Endodermal cell (in vitro differentiated cells): ENCODE measurements around the gene MIS18A. TPM values are rescaled to one million over a fixed set of nuclear protein-coding genes. Genes with fewer than 3 reads are reported as not detected.

Experiments used
- DNase-seq: peaks from one replicate; pipeline ENCODE4 v3.0.0-alpha.2; 2017
- H3K27ac ChIP-seq: 2 replicates; pipeline ENCODE4 v1.5.1; 2013; ENCODE audit warnings: mild to moderate bottlenecking, low read depth, low read length, moderate library complexity
- H3K27me3 ChIP-seq: 2 replicates; pipeline ENCODE4 v1.6.1; 2013; ENCODE audit warnings: mild to moderate bottlenecking, low read length, moderate library complexity; ENCODE audit not compliant: insufficient read depth, control insufficient read depth, poor library complexity, severe bottlenecking
- H3K36me3 ChIP-seq: 2 replicates; pipeline ENCODE4 v1.7.0; 2013; ENCODE audit warnings: mild to moderate bottlenecking, low read length, moderate library complexity; ENCODE audit not compliant: control insufficient read depth, insufficient read depth
- H3K4me1 ChIP-seq: one replicate; pipeline ENCODE4 v1.7.0; 2013; ENCODE audit warnings: low read length; ENCODE audit not compliant: control insufficient read depth, insufficient read depth
- H3K4me3 ChIP-seq: 2 replicates; pipeline ENCODE4 v1.5.1; 2013; ENCODE audit warnings: mild to moderate bottlenecking, low read length, moderate library complexity
- H3K9ac ChIP-seq: 2 replicates; pipeline ENCODE4 v1.6.1; 2013; ENCODE audit warnings: mild to moderate bottlenecking, low read length, moderate library complexity; ENCODE audit not compliant: poor library complexity, severe bottlenecking; ENCODE audit errors: extremely low read depth
- H3K9me3 ChIP-seq: 2 replicates; pipeline ENCODE4 v1.6.1; 2013; ENCODE audit warnings: mild to moderate bottlenecking, low read length, moderate library complexity; ENCODE audit not compliant: control insufficient read depth
- H3K27ac Mint-ChIP-seq: 2 replicates; pipeline ENCODE4 v1.8.0; 2020; ENCODE audit warnings: mixed read lengths
- H3K27me3 Mint-ChIP-seq: 2 replicates; pipeline ENCODE4 v1.8.0; 2021; ENCODE audit warnings: mild to moderate bottlenecking, mixed read lengths; ENCODE audit not compliant: insufficient read depth
- H3K36me3 Mint-ChIP-seq: 2 replicates; pipeline ENCODE4 v1.8.0; 2020; ENCODE audit warnings: low read depth, mixed read lengths
- H3K4me1 Mint-ChIP-seq: 2 replicates; pipeline ENCODE4 v1.8.0; 2020; ENCODE audit warnings: mixed read lengths
- H3K4me3 Mint-ChIP-seq: 2 replicates; pipeline ENCODE4 v1.8.0; 2020; ENCODE audit warnings: mild to moderate bottlenecking, moderate library complexity, mixed read lengths
- H3K9me3 Mint-ChIP-seq: 2 replicates; pipeline ENCODE4 v1.8.0; 2020; ENCODE audit warnings: mild to moderate bottlenecking, mixed read lengths
- WGBS, 2 experiments: methylation state at CpG; one replicate each; pipeline versions ENCODE4 v1.1.5 to v1.1.7; 2013; ENCODE audit warnings: missing lambda C conversion rate in 2 of 2, mixed read lengths in 1 of 2; ENCODE audit not compliant: insufficient coverage in 1 of 2, insufficient read length in 1 of 2; 5-methylcytosine and 5-hydroxymethylcytosine counted together
- total RNA-seq, 2 donors: library from RNA; stranded (reverse); fragmentation: NEBNext Ultra II Directional in 1 of 2; extraction: Animal tissue kit (Norgen Biotek cat#: 25700) in 1 of 2; gene quantifications; 2 replicates in 1 of 2; 3 replicates in 1 of 2; pipeline ENCODE4 v1.2.1, GENCODE V29; 2021
- TF ChIP-seq, protein P1 (sequence below): fragments of 200-600 bp; sonication (generic); conservative IDR thresholded peaks from 2 replicates; pipeline ENCODE4 v1.5.0; 2021; ENCODE audit warnings: antibody characterized with exemption, mild to moderate bottlenecking

The MIS18A gene
- total RNA-seq, 2 donors from 2014 or later = 46.4 to 48.3 TPM

DNA sequence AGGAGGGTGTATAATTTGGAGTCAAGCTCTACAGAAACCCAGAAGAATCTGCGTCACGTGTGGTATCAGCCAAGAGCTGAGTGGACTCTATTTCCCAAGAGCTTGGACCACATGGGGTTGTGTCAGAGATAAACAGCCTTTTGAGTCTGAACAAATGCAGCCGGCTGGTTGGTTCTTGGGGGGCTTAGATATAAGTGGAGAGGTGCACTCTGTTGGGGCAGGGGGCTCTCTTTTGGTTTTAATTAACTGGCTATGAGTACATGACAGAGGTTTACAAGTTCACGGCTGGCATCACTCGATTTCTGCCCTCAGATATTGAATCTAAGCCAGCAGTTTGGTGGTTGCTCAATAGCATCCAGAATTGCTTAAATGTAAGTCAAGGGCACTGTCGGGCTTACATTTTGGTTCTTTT lies 19.3 kb upstream of the MIS18A start:
- 91 to 95% methylated on average over 6 of the region's 6 CpGs for WGBS, 2 experiments
- no peak overlapping the region for H3K4me3 Mint-ChIP-seq
- H3K36me3 Mint-ChIP-seq = peaks cover 11% of the 10 kb centered on the region
- no peaks in the 10 kb centered on the region for H3K4me1 ChIP-seq
- no peaks in the 10 kb centered on the region for H3K9me3 Mint-ChIP-seq
- no peaks in the 10 kb centered on the region for H3K4me1 Mint-ChIP-seq
- no peaks in the 10 kb centered on the region for H3K27me3 ChIP-seq
- no peak for DNase-seq
- H3K27me3 Mint-ChIP-seq = no peaks in the 10 kb centered on the region
- no peak overlapping the region for H3K27ac ChIP-seq
- H3K9ac ChIP-seq = no peak overlapping the region
- TF ChIP-seq, protein P1, sequence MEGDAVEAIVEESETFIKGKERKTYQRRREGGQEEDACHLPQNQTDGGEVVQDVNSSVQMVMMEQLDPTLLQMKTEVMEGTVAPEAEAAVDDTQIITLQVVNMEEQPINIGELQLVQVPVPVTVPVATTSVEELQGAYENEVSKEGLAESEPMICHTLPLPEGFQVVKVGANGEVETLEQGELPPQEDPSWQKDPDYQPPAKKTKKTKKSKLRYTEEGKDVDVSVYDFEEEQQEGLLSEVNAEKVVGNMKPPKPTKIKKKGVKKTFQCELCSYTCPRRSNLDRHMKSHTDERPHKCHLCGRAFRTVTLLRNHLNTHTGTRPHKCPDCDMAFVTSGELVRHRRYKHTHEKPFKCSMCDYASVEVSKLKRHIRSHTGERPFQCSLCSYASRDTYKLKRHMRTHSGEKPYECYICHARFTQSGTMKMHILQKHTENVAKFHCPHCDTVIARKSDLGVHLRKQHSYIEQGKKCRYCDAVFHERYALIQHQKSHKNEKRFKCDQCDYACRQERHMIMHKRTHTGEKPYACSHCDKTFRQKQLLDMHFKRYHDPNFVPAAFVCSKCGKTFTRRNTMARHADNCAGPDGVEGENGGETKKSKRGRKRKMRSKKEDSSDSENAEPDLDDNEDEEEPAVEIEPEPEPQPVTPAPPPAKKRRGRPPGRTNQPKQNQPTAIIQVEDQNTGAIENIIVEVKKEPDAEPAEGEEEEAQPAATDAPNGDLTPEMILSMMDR = no peak
- no peak overlapping the region for H3K27ac Mint-ChIP-seq
- H3K9me3 ChIP-seq = no peaks in the 10 kb centered on the region
- H3K36me3 ChIP-seq = peaks cover 11% of the 10 kb centered on the region
- H3K4me3 ChIP-seq = no peak overlapping the region

DNA sequence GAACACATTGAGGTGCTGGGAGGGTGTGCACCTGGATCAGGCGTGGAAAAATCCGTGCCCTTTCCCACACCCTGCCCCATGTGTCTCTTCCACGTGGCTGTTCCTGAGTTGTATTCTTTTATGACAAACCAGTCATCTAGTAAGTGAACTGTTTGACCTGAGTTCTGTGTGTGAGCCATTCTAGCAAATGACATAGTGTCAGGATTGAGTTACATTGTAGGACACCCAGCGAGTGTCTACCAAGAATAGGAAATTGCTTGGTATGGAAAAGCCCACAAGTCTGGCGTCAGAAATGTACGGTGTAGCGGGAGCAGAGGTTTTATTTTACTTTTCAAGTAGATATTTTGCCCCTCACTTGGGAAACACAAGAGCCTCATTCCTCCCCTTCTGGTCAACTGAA lies 18.6 kb upstream of the MIS18A start:
- 90 to 100% methylated on average over 4 to 7 of the region's 7 CpGs for WGBS, 2 experiments

DNA sequence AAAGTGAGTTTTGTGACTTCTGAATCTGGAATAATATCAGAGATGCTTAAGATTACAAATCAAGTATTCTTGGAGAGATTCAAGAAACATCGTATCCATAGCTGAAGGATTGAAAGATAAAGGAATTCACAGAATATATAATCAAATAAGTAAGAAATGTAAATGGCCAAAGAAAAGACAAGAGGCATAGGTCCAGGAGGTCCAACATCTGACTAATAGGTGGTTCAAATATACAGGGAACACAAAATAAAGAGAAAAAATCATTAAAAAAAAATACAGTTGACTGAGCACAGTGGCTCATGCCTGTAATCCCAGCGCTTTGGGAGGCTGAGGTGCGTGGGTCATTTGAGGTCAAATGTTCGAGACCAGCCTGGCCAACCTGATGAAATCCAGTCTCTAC lies 6.6 kb upstream of the MIS18A start:
- no peak for DNase-seq
- Histone ChIP-seq H3K4me3 (no peak overlapping the region), H3K27ac (no peak overlapping the region), H3K27me3 (no peaks in the 10 kb centered on the region), H3K9ac (no peak overlapping the region), H3K4me1 (no peaks in the 10 kb centered on the region), H3K36me3 (no peaks in the 10 kb centered on the region), H3K9me3 (no peaks in the 10 kb centered on the region)
- H3K27ac Mint-ChIP-seq = no peak overlapping the region
- peaks cover 1% of the 10 kb centered on the region for H3K27me3 Mint-ChIP-seq
- H3K9me3 Mint-ChIP-seq = peaks cover 2% of the 10 kb centered on the region
- no peaks in the 10 kb centered on the region for H3K36me3 Mint-ChIP-seq
- no peaks in the 10 kb centered on the region for H3K4me1 Mint-ChIP-seq
- H3K4me3 Mint-ChIP-seq = no peak overlapping the region
- WGBS, 2 experiments = 81 to 94% methylated on average over 3 to 4 of the region's 4 CpGs
- TF ChIP-seq, protein P1 = no peak

More for the DNA sequence above, 18.6 kb upstream of the MIS18A start:
- no peaks in the 10 kb centered on the region for H3K27me3 ChIP-seq
- Mint-ChIP-seq H3K27me3 (no peaks in the 10 kb centered on the region), H3K4me1 (no peaks in the 10 kb centered on the region), H3K4me3 (no peak overlapping the region), H3K27ac (no peak overlapping the region), H3K36me3 (peaks cover 11% of the 10 kb centered on the region), H3K9me3 (no peaks in the 10 kb centered on the region)
- TF ChIP-seq, protein P1 = no peak
- no peak overlapping the region for H3K9ac ChIP-seq
- no peaks in the 10 kb centered on the region for H3K4me1 ChIP-seq
- peaks cover 9% of the 10 kb centered on the region for H3K36me3 ChIP-seq
- no peak overlapping the region for H3K4me3 ChIP-seq
- no peak for DNase-seq
- no peak overlapping the region for H3K27ac ChIP-seq
- H3K9me3 ChIP-seq = no peaks in the 10 kb centered on the region
